GM21786 (cell line): ENCODE measurements around the gene STX17.

ENCODE experiments used
- ATAC-seq: cut with Tn5 transposase; IDR thresholded peaks from one replicate; pipeline ENCODE4 v1.9.1; 2021; ENCODE audit not compliant: unreplicated experiment

Gene STX17

GRCh38 chr9:99905833-99906402, 536 bp upstream of the STX17 start:
- no peak for ATAC-seq

- ATAC-seq, result no peak
Observed at GRCh38 chr9:99907208-99907532, 716 bp downstream of the STX17 start.

- ATAC-seq, result no peak
Observed at GRCh38 chr9:99911600-99911999, 5.1 kb downstream of the STX17 start.

GRCh38 chr9:99916650-99917049, 10.2 kb downstream of the STX17 start:
- no peak for ATAC-seq

- no peak for ATAC-seq
Observed at GRCh38 chr9:99918134-99918533, 11.7 kb downstream of the STX17 start.

- no peak for ATAC-seq
Observed at GRCh38 chr9:99919930-99920329, 13.5 kb downstream of the STX17 start.

- ATAC-seq, result no peak
Observed at GRCh38 chr9:99921875-99922710, 15.6 kb downstream of the STX17 start.

- no peak for ATAC-seq
Observed at GRCh38 chr9:99922711-99923030, 16.2 kb downstream of the STX17 start.

- no peak for ATAC-seq
Observed at GRCh38 chr9:99925541-99925940, 19.1 kb downstream of the STX17 start.

- ATAC-seq, result no peak
Observed at GRCh38 chr9:99929652-99930051, 23.2 kb downstream of the STX17 start.

- ATAC-seq, result no peak
Observed at GRCh38 chr9:99931155-99931840, 24.8 kb downstream of the STX17 start.

- ATAC-seq, result no peak
Observed at GRCh38 chr9:99936947-99937587, 30.6 kb downstream of the STX17 start.

- ATAC-seq, result no peak
Observed at GRCh38 chr9:99947395-99947794, 40.9 kb downstream of the STX17 start.

GRCh38 chr9:99948482-99948881, 42.0 kb downstream of the STX17 start:
- no peak for ATAC-seq

GRCh38 chr9:99948896-99949295, 42.4 kb downstream of the STX17 start:
- ATAC-seq, result no peak

- no peak for ATAC-seq
Observed at GRCh38 chr9:99953861-99954507, 47.5 kb downstream of the STX17 start.

- peak; percentile 66 for ATAC-seq
Observed at GRCh38 chr9:99954819-99955218, 48.4 kb downstream of the STX17 start.

- ATAC-seq, result no peak
Observed at GRCh38 chr9:99955606-99956005, 49.2 kb downstream of the STX17 start.

- no peak for ATAC-seq
Observed at GRCh38 chr9:99962680-99963261, 56.3 kb downstream of the STX17 start.

- no peak for ATAC-seq
Observed at GRCh38 chr9:99964336-99964735, 57.9 kb downstream of the STX17 start.

- no peak for ATAC-seq
Observed at GRCh38 chr9:99966001-99966400, 59.5 kb downstream of the STX17 start.
